Activated CD8-positive, alpha-beta memory T cell treated with anti-CD3 and anti-CD28 coated beads, Interleukin-2, amount 50 U/mL, for 1 hour (primary cell): ENCODE measurements around the gene DPP10.
"Not testable (repeated sequence)": the region's sequence is repeated elsewhere in the genome, so short reads cannot be mapped to it uniquely, and the experiment has no call there.

Experiments
- DNase-seq: peaks from one replicate; pipeline ENCODE4 v3.0.0-alpha.2; 2020; ENCODE audit errors: extremely low read depth

The DPP10 gene

GRCh38 chr2:114515882-114516281 lies 73.4 kb downstream of the DPP10 start:
- no peak for DNase-seq

- DNase-seq: no peak
Observed at GRCh38 chr2:114517580-114517979, 75.1 kb downstream of the DPP10 start.

GRCh38 chr2:114518738-114519137 lies 76.3 kb downstream of the DPP10 start:
- DNase-seq: no peak

- DNase-seq: not testable (repeated sequence)
Observed at GRCh38 chr2:114522612-114523011, 80.2 kb downstream of the DPP10 start.

- no peak for DNase-seq
Observed at GRCh38 chr2:114525955-114526354, 83.5 kb downstream of the DPP10 start.

GRCh38 chr2:114526841-114527240 lies 84.4 kb downstream of the DPP10 start:
- no peak for DNase-seq

GRCh38 chr2:114527330-114527983 lies 85.0 kb downstream of the DPP10 start:
- no peak for DNase-seq

- DNase-seq: no peak
Observed at GRCh38 chr2:114534116-114535084, 92.0 kb downstream of the DPP10 start.

GRCh38 chr2:114537777-114538176 lies 95.3 kb downstream of the DPP10 start:
- no peak for DNase-seq

GRCh38 chr2:114542695-114543094 lies 100.3 kb downstream of the DPP10 start:
- DNase-seq: no peak

GRCh38 chr2:114543236-114543766 lies 100.9 kb downstream of the DPP10 start:
- no peak for DNase-seq

GRCh38 chr2:114545052-114545451 lies 102.6 kb downstream of the DPP10 start:
- DNase-seq: no peak

- DNase-seq: no peak
Observed at GRCh38 chr2:114546531-114546930, 104.1 kb downstream of the DPP10 start.

- DNase-seq: no peak
Observed at GRCh38 chr2:114548151-114548550, 105.7 kb downstream of the DPP10 start.

GRCh38 chr2:114550364-114550763 lies 107.9 kb downstream of the DPP10 start:
- DNase-seq: no peak

- no peak for DNase-seq
Observed at GRCh38 chr2:114550895-114551793, 108.7 kb downstream of the DPP10 start.

GRCh38 chr2:114553027-114553426 lies 110.6 kb downstream of the DPP10 start:
- DNase-seq: no peak

- no peak for DNase-seq
Observed at GRCh38 chr2:114569166-114569565, 126.7 kb downstream of the DPP10 start.

- DNase-seq: no peak
Observed at GRCh38 chr2:114577657-114578056, 135.2 kb downstream of the DPP10 start.

- DNase-seq: no peak
Observed at GRCh38 chr2:114579542-114579941, 137.1 kb downstream of the DPP10 start.

- DNase-seq: no peak
Observed at GRCh38 chr2:114580691-114581090, 138.2 kb downstream of the DPP10 start.

- DNase-seq: no peak
Observed at GRCh38 chr2:114598329-114598728, 155.9 kb downstream of the DPP10 start.
